NCI-H460 (cell line): Measurements from ENCODE around the gene OR4N2. TPM values are rescaled to one million over a fixed set of nuclear protein-coding genes. Genes with fewer than 3 reads are reported as not detected.
A peak's percentile ranks its signal among the peaks of the same experiment; 100 is the strongest.
"Not testable (repeated sequence)": the region's sequence is repeated elsewhere in the genome, so short reads cannot be mapped to it uniquely, and the experiment has no call there.

Experiments
- DNase-seq: peaks from one replicate; pipeline ENCODE4 v3.0.0-alpha.2; 2016; ENCODE audit warnings: low read depth; ENCODE audit errors: extremely low read depth
- total RNA-seq: library from RNA; depleted of rRNA; stranded (reverse); fragments of >200 nt; shearing (Covaris generic); gene quantifications from 2 replicates; pipeline ENCODE4 v1.2.3, GENCODE V29; 2014; rRNA removed

OR4N2 gene
- total RNA-seq, 1 experiment from 2014 or later = not detected

DNA sequence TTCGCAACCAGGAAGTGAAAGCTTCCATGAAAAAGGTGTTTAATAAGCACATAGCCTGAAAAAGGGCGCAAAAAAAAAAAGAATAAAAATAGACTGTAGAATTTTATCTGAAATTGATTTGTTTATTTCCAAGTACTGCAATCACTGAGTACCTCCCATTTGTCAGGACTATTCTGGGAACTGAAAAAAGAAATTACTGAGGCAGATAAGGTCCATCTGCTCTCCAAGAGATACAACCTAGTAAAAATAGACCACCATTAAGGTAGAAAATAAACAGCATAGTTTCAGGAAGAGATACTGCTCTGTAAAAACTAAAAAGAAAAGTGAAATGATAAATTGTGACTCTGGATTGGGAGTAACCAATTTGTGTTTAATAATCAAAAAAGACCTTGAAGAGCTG, 24.7 kb downstream of the OR4N2 start:
- DNase-seq = no peak

DNA sequence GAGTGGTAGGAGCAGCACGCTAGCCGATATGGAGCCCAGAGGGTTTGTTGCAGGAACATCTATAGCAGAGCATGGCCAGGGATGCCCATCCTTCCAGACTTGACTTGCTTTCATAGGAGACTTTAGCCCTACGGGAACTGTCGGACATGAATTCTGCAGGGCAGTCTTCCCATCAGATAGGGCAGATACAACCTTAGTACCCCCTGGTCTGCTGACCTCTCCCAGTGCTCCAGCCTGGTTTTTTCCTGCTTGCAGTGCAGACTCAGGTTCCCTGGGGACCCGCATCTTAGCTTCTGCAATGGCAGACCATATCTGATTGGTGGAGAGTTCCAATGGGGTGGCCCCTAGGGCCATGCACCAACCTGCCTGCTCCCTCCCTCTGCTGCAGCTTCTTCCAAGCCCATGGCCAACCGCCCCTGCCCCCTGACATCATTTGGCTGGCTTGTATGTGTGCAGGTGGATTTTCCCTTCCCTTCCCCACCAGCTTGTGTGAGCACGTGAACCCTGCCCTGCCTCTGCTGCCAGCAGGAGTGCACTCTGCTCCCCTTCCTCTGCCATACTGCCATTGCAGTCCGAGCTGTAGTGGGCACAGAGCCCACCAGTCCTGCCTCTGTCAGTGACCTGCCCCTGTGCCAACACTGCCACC, 30.8 kb downstream of the OR4N2 start:
- DNase-seq = not testable (repeated sequence)

DNA sequence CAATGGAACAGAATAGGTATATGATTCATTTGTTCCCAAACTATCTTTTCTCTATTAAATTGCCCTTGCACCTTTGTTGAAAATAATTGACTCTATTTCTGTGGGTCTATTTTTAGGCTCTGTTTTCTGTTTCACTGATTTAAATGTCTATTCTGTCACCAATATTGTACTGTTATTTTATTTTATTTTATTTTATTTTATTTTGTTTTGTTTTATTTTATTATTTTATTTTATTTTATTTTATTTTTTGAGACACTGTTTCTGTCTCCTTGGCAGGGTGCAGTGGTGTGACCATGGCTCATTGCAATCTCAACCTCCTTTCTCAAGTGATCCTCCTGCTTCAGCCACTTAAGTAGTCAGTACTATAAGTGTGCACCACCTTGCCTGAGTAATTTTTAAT, 34.9 kb downstream of the OR4N2 start:
- no peak for DNase-seq

DNA sequence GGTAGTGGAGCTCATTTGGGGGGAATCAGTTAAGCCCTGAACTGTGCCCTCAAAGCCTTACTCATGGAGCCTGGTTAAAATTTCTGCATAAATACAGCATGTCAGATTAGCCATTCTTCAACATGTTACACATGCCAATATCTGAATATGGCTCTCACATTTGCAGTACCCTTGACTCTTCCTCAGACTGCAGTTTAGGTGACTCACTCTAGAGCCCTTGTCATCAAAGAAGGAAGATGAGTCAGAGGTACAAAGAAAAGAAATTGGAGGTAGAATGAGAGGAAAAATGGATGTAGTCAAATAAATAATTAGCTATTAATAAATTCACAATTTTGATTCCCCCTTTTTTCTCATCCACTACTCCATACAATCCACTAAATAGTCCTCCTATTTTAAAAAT, 47.8 kb downstream of the OR4N2 start:
- DNase-seq = no peak

DNA sequence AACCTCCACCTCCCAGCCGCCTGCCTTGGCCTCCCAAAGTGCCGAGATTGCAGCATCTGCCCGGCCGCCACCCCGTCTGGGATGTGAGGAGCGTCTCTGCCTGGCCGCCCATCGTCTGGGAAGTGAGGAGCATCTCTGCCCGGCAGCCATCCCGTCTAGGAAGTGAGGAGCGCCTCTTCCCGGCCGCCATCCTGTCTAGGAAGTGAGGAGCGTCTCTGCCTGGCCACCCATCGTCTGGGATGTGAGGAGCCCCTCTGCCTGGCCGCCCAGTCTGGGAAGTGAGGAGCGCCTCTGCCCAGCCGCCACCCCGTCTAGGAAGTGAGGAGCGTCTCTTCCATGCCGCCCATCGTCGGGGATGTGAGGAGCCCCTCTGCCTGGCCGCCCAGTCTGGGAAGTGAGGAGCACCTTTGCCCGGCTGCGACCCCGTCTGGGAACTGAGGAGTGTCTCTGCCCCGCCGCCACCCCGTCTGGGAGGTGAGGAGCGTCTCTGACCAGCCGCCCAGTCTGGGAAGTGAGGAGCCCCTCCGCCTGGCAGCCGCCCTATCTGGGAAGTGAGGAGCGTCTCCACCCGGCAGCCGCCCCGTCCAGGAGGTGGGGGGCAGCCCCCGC, 62.6 kb downstream of the OR4N2 start:
- DNase-seq = not testable (repeated sequence)

GRCh38 chr14:19873178-19873577, 69.6 kb downstream of the OR4N2 start:
- DNase-seq = no peak

- no peak for DNase-seq
These were observed 71.3 kb downstream of the OR4N2 start, which contains the start of gene OR4K2 for GRCh38 chr14:19874842-19875241. Gene OR4K2 (plus strand): TSS chr14:19875142. CDS start chr14:19876268, 1,126 bp downstream.

GRCh38 chr14:19878029-19878642, 74.6 kb downstream of the OR4N2 start:
- peak; percentile 39 for DNase-seq

Other genes with a start within 250 kb of the OR4N2 start
- not detected in 2 replicates for gene OR11H2, start 89.9 kb upstream of the OR4N2 start, total RNA-seq
- not detected in 2 replicates for gene OR4Q3, start 60.2 kb upstream of the OR4N2 start, total RNA-seq
- gene OR4M1, start 30.3 kb upstream of the OR4N2 start, total RNA-seq = not detected in 2 replicates
- not detected in 2 replicates for gene OR4K2, start 71.4 kb downstream of the OR4N2 start, total RNA-seq
- not detected in 2 replicates for gene OR4K5, start 116.8 kb downstream of the OR4N2 start, total RNA-seq
- not detected in 2 replicates for gene OR4K1, start 127.1 kb downstream of the OR4N2 start, total RNA-seq
- not detected in 2 replicates for gene OR4K15, start 171.8 kb downstream of the OR4N2 start, total RNA-seq
- not detected in 2 replicates for gene OR4Q2, start 198.4 kb downstream of the OR4N2 start, total RNA-seq
- not detected in 2 replicates for gene OR4K14, start 215.5 kb downstream of the OR4N2 start, total RNA-seq
- 0.02 TPM in 1 of 2 replicates, not detected in the other for gene OR4K13, start 232.3 kb downstream of the OR4N2 start, total RNA-seq